Measurements from ENCODE around the gene PTPRD.

- TF ChIP-seq CTCF (IDR thresholded peaks at IDR 0.05) (no peak), POLR2AphosphoS5 (IDR thresholded peaks at IDR 0.05; ENCODE audit: low read depth, low read length) (no peak)
These were observed 2079.1 kb downstream of the PTPRD start for GRCh38 chr9:8533681-8534080.
